VCaP (cell line): ENCODE measurements around the gene FRA10AC1.

Experiments
- H3K27ac ChIP-seq: fragments of 450-650 bp; 2 replicates; pipeline ENCODE4 v1.5.1; 2017
- CTCF ChIP-seq: fragments of 450-650 bp; conservative IDR thresholded peaks from 2 replicates; pipeline ENCODE4 v1.5.1; 2017; ENCODE audit warnings: mild to moderate bottlenecking, moderate library complexity

Gene FRA10AC1

GRCh38 chr10:93716766-93717165 is 14.4 kb upstream of the FRA10AC1 start:
- TF ChIP-seq CTCF = no peak
- no peak overlapping the region for H3K27ac ChIP-seq

DNA sequence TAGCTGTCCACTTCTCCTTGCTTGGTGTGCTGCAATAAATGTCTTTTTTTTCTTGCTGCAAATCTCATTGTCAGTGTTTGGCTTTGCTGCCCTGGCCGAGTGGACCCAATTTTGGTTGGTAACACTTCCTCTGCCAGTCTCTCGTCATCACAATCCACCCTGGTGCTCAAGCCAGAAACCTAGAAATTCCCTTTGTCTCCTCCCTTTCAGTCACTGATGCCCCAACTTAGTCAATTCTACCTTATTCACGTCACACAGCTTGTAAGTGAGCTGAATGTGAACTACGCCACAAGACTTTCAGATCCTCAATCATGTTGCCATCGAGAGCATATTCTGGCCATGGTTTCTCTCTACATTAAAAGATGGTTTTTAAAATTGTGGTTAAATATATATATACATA is 13.0 kb upstream of the FRA10AC1 start:
- no peak overlapping the region for H3K27ac ChIP-seq
- TF ChIP-seq CTCF = no peak

DNA sequence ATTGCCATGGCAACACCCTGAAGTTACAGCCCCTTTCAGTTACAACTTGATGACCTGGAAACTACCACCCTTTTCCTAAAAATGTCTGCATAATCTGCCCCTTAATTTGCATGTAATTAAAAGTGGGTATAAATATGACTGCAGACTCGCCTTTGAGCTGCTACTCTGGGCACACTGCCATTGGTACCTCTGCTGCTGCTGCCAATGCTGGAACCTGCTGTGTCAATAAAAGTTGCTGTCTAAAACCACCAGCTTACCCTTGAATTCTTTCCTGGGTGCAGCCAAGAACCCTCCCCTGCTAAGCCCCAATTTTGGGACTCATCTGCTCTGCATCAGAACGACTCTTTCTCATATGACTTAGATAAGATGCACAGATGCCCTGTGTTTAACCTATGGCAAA is 10.2 kb upstream of the FRA10AC1 start:
- H3K27ac ChIP-seq = no peak overlapping the region
- TF ChIP-seq CTCF = no peak

- TF ChIP-seq CTCF = no peak
- H3K27ac ChIP-seq = no peak overlapping the region
These were observed 9.5 kb upstream of the FRA10AC1 start for GRCh38 chr10:93711891-93712290.

DNA sequence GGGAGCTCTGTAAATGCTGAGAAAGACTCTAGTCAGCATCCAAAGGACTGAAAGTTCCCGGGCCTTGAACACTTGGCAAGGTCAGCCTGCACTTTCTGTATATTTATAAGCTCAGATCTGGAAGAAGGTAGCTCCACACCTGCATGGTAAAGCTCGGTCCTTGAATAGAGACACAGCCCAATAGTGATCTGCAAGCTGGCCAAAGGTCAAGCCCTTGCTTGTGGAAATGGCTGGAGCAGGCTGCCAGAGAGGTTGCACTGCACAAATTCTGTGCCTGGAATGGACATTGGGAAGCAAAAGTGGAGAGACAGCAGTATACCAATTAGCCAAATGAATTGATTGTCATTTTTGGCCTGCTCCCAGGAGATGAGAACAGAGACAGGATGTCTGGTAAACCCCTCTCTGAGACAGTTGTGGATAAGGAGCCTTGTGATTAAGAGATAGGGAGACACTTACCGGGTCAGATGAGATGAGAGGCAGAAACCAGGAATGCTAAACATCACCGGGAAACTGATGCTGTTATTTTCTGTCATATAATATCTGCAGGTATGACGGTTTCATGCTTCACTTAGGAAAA is 8.0 kb upstream of the FRA10AC1 start:
- no peak for TF ChIP-seq CTCF

DNA sequence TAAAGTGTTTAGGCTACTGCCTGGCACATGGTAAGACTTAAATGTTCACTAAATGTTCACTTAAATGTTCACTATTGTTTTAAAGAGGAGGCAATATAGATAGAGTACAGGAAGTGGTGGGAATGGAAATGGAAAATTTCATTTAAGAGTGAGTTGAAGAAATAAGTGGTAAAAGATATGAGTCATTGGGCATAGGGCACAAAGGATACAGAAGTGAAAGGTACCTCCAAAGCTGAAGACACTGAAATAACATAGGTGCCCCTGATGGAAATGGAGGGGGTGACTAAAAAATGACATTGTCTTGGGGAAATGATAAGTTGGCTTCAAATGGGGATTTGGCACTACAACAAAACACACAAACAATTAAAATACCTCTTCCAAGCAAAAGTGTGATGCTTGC is 5.2 kb upstream of the FRA10AC1 start:
- no peak for TF ChIP-seq CTCF
- no peak overlapping the region for H3K27ac ChIP-seq

More for the DNA sequence above, 8.0 kb upstream of the FRA10AC1 start:
- no peak overlapping the region for H3K27ac ChIP-seq

DNA sequence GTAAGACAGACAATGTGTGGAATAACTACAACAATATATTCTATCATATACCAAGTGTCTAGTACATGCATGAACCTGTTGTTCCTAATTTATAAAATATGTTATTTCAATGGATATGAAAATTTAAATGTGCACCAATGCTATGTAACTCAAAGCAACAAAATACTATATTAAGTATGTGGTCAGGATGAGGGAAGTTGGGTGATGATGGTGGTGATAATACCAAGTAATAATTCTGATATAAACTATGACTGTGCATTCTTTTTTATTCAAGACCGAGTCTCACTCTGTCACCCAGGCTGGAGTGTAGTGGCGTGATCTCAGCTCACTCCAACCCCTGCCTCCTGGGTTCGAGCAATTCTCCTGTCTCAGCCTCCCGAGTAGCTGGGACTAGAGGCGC is 2.1 kb upstream of the FRA10AC1 start:
- peak overlapping the region; percentile 96 for H3K27ac ChIP-seq
- TF ChIP-seq CTCF = no peak
